HepG2 (cell line): Measurements from ENCODE around the gene RNF208. TPM values are rescaled to one million over a fixed set of nuclear protein-coding genes. Genes with fewer than 3 reads are reported as not detected.
A peak's percentile ranks its signal among the peaks of the same experiment; 100 is the strongest.

ENCODE experiments used
- CAMTA2 ChIP-seq: sonication (generic); formaldehyde crosslinking; IDR thresholded peaks from 2 replicates; pipeline ENCODE4 v1.4.0; 2020; ENCODE audit warnings: mild to moderate bottlenecking, missing genetic modification reagents, borderline replicate concordance
- CCDC6 ChIP-seq: sonication (generic); formaldehyde crosslinking; IDR thresholded peaks from 2 replicates; pipeline ENCODE4 v1.8.1; 2022; ENCODE audit warnings: mild to moderate bottlenecking, missing genetic modification reagents, moderate library complexity
- CENPBD1 ChIP-seq: sonication (generic); formaldehyde crosslinking; IDR thresholded peaks from 2 replicates; pipeline ENCODE4 v1.8.0; 2022; ENCODE audit warnings: missing genetic modification reagents, low read depth, mild to moderate bottlenecking, borderline replicate concordance
- E2F1 ChIP-seq: sonication (generic); formaldehyde crosslinking; IDR thresholded peaks from 2 replicates; pipeline ENCODE4 v1.5.0; 2020; ENCODE audit warnings: missing genetic modification reagents
- FOXO1 ChIP-seq: sonication (generic); formaldehyde crosslinking; IDR thresholded peaks from 2 replicates; pipeline ENCODE4 v1.4.0; 2020; ENCODE audit warnings: missing genetic modification reagents
- GATAD1 ChIP-seq: IDR thresholded peaks from 2 replicates; pipeline ENCODE4 v1.6.1; 2016; ENCODE audit warnings: missing genetic modification reagents, missing compliant biosample characterization
- GZF1 ChIP-seq: sonication (generic); formaldehyde crosslinking; IDR thresholded peaks from 2 replicates; pipeline ENCODE4 v1.5.1; 2020; ENCODE audit warnings: mild to moderate bottlenecking, missing genetic modification reagents
- HBP1 ChIP-seq: IDR thresholded peaks from 2 replicates; pipeline ENCODE4 v1.6.1; 2016; ENCODE audit warnings: low read depth, control low read depth
- HCFC1 ChIP-seq: fragments of 150-350 bp; IDR thresholded peaks from 2 replicates; pipeline ENCODE4 v1.6.1; 2014; ENCODE audit warnings: low read depth, low read length
- HNF4G ChIP-seq, 2 experiments: sonication (generic) in 1 of 2; formaldehyde crosslinking in 1 of 2; IDR thresholded peaks; 2 replicates each; pipeline versions ENCODE4 v1.4.0 to v1.6.1; 2011 to 2020; ENCODE audit warnings: borderline replicate concordance in 2 of 2, low read depth in 2 of 2, mild to moderate bottlenecking in 2 of 2, low read length in 1 of 2, missing genetic modification reagents in 1 of 2, moderate library complexity in 1 of 2
- KDM6A ChIP-seq: IDR thresholded peaks from 2 replicates; pipeline ENCODE4 v1.6.1; 2016; ENCODE audit warnings: low read depth
- NFKB2 ChIP-seq: sonication (generic); formaldehyde crosslinking; IDR thresholded peaks from 2 replicates; pipeline ENCODE4 v1.4.0; 2020; ENCODE audit warnings: missing genetic modification reagents, borderline replicate concordance
- PLRG1 ChIP-seq: fragments of 450-650 bp; conservative IDR thresholded peaks from 2 replicates; pipeline ENCODE4 v1.6.1; 2016
- SAP130 ChIP-seq: IDR thresholded peaks from 2 replicates; pipeline ENCODE4 v1.6.1; 2016; ENCODE audit warnings: low read depth
- SIN3A ChIP-seq: IDR thresholded peaks from 2 replicates; pipeline ENCODE4 v1.6.1; 2011; ENCODE audit warnings: low read depth, mild to moderate bottlenecking, control low read depth, low read length, borderline replicate concordance
- ZGPAT ChIP-seq: IDR thresholded peaks from 2 replicates; pipeline ENCODE4 v1.6.1; 2016; ENCODE audit warnings: mild to moderate bottlenecking
- ZIK1 ChIP-seq: sonication (generic); formaldehyde crosslinking; IDR thresholded peaks from 2 replicates; pipeline ENCODE4 v1.5.0; 2020; ENCODE audit warnings: mild to moderate bottlenecking, low read depth, missing genetic modification reagents, borderline replicate concordance
- ZNF18 ChIP-seq: sonication (generic); formaldehyde crosslinking; IDR thresholded peaks from 2 replicates; pipeline ENCODE4 v1.8.0; 2022; ENCODE audit warnings: mild to moderate bottlenecking, missing genetic modification reagents; ENCODE audit not compliant: insufficient replicate concordance
- ZNF329 ChIP-seq: sonication (generic); formaldehyde crosslinking; IDR thresholded peaks from 2 replicates; pipeline ENCODE4 v1.9.0; 2021; ENCODE audit warnings: low read depth, mild to moderate bottlenecking, missing genetic modification reagents
- ZNF446 ChIP-seq: sonication (generic); formaldehyde crosslinking; IDR thresholded peaks from 2 replicates; pipeline ENCODE4 v1.5.0; 2020; ENCODE audit warnings: mild to moderate bottlenecking, missing genetic modification reagents
- ZNF883 ChIP-seq: sonication (generic); formaldehyde crosslinking; IDR thresholded peaks from 2 replicates; pipeline ENCODE4 v1.5.1; 2020; ENCODE audit warnings: mild to moderate bottlenecking, missing genetic modification reagents; ENCODE audit errors: not compliant biosample characterization
- ZSCAN20 ChIP-seq: sonication (generic); formaldehyde crosslinking; IDR thresholded peaks from 2 replicates; pipeline ENCODE4 v1.4.0; 2020; ENCODE audit warnings: missing genetic modification reagents, mild to moderate bottlenecking, borderline replicate concordance
- polyA plus RNA-seq, 8 experiments: library from polyadenylated mRNA; depleted of rRNA in 3 of 8; stranded (reverse) in 7 of 8; unstranded in 1 of 8; fragments of >200 nt; fragmentation: Illumina TruSeq in 4 of 8; extraction: Trizol in 4 of 8; gene quantifications; 2 replicates each; pipeline versions ENCODE4 v1.2.1 to v1.2.3, GENCODE V29; 2011 to 2016; ENCODE audit warnings: low read depth in 4 of 8, missing spikeins in 1 of 8, mixed read lengths in 1 of 8; ENCODE audit not compliant: insufficient read depth in 1 of 8
- total RNA-seq, 5 experiments: library from RNA; depleted of rRNA; stranded (reverse); fragments of >200 nt; fragmentation: Illumina TruSeq; extraction: Trizol; gene quantifications; 2 replicates each; pipeline ENCODE4 v1.2.3, GENCODE V29; 2016; ENCODE audit warnings: low read depth in 1 of 5

Gene RNF208
- total and polyA plus RNA-seq, 2 of the 13 experiments (the other 11 are each of a cell fraction or from before 2014, with no cell fraction given) = 1.6 to 2.1 TPM

- TF ChIP-seq HBP1 (CRISPR knock-in tag) (0 out of 2 replicates have a peak, but pooled peaks have one; percentile 37), HCFC1 (peak; percentile 79), ZGPAT (CRISPR knock-in tag) (peak; percentile 23; the same call in 1 of the 2 replicates), CAMTA2 (CRISPR knock-in tag) (peak; percentile 45; the same call in 1 of the 2 replicates), PLRG1 (no peak), E2F1 (CRISPR knock-in tag) (peak; percentile 90), KDM6A (CRISPR knock-in tag) (0 out of 2 replicates have a peak, but pooled peaks have one; percentile 21), NFKB2 (CRISPR knock-in tag) (peak; percentile 39; the same call in 1 of the 2 replicates), CCDC6 (CRISPR knock-in tag) (peak; percentile 69; the same call in 1 of the 2 replicates), GZF1 (CRISPR knock-in tag) (no peak), CENPBD1 (CRISPR knock-in tag) (no peak), ZSCAN20 (CRISPR knock-in tag) (no peak; the same call in 1 of the 2 replicates), FOXO1 (0 out of 2 replicates have a peak, but pooled peaks have one; percentile 7), ZNF329 (CRISPR knock-in tag) (no peak; the same call in 1 of the 2 replicates), HNF4G (IDR thresholded peaks at IDR 0.05; ENCODE audit: borderline replicate concordance, low read depth, low read length) (0 out of 2 replicates have a peak, but pooled peaks have one; percentile 39), HNF4G (CRISPR knock-in tag; IDR thresholded peaks at IDR 0.05; ENCODE audit: borderline replicate concordance, low read depth) (no peak), ZIK1 (CRISPR knock-in tag) (peak; percentile 61; the same call in 1 of the 2 replicates), GATAD1 (CRISPR knock-in tag) (peak; percentile 86), ZNF18 (CRISPR knock-in tag) (peak; percentile 86), SIN3A (peak; percentile 70; the same call in 1 of the 2 replicates), ZNF446 (CRISPR knock-in tag) (0 out of 2 replicates have a peak, but pooled peaks have one; percentile 55), SAP130 (CRISPR knock-in tag) (peak; percentile 59; the same call in 1 of the 2 replicates), ZNF883 (CRISPR knock-in tag) (no peak)
Observed at GRCh38 chr9:137254624-137255447, 32.8 kb upstream of the RNF208 start, which contains the start of gene NELFB (continued).
